Mesenchymal stem cell (in vitro differentiated cells and primary cell): Measurements from ENCODE around the gene CCDC198.

Source experiments
- DNase-seq: peaks from one replicate; pipeline ENCODE4 v3.0.0-alpha.2; 2013
- H2AFZ ChIP-seq: one replicate; pipeline ENCODE4 v1.6.1; 2013; ENCODE audit warnings: low read depth, mild to moderate bottlenecking, control low read depth, inconsistent platforms, low read length, moderate library complexity
- H2AK5ac ChIP-seq: 2 replicates; pipeline ENCODE4 v1.6.1; 2013; ENCODE audit warnings: low read length, moderate library complexity, mild to moderate bottlenecking, inconsistent platforms; ENCODE audit not compliant: severe bottlenecking
- H2BK120ac ChIP-seq: one replicate; pipeline ENCODE4 v1.6.1; 2013; ENCODE audit warnings: low read depth, mild to moderate bottlenecking, inconsistent platforms, low read length, moderate library complexity
- H2BK12ac ChIP-seq, 2 experiments: one replicate each; pipeline ENCODE4 v1.6.1; 2013; ENCODE audit warnings: inconsistent platforms in 2 of 2, low read length in 2 of 2, mild to moderate bottlenecking in 2 of 2, moderate library complexity in 2 of 2, control low read depth in 1 of 2
- H2BK15ac ChIP-seq: one replicate; pipeline ENCODE4 v1.6.1; 2013; ENCODE audit warnings: mild to moderate bottlenecking, low read depth, inconsistent platforms; ENCODE audit not compliant: poor library complexity, severe bottlenecking
- H2BK5ac ChIP-seq: 2 replicates; pipeline ENCODE4 v1.6.1; 2013; ENCODE audit warnings: low read depth, mild to moderate bottlenecking, low read length, control low read depth, inconsistent platforms; ENCODE audit not compliant: poor library complexity, severe bottlenecking
- H3K14ac ChIP-seq, 2 experiments: one replicate each; pipeline ENCODE4 v1.6.1; 2013; ENCODE audit warnings: inconsistent platforms in 2 of 2, low read length in 2 of 2, control low read depth in 1 of 2, mild to moderate bottlenecking in 1 of 2, moderate library complexity in 1 of 2
- H3K18ac ChIP-seq, 2 experiments: one replicate each; pipeline ENCODE4 v1.6.1; 2013; ENCODE audit warnings: inconsistent platforms in 2 of 2, low read length in 2 of 2, control low read depth in 1 of 2, low read depth in 1 of 2, mild to moderate bottlenecking in 1 of 2
- H3K23ac ChIP-seq, 2 experiments: one replicate each; pipeline ENCODE4 v1.6.1; 2013; ENCODE audit warnings: inconsistent platforms in 2 of 2, low read length in 2 of 2, mild to moderate bottlenecking in 2 of 2, moderate library complexity in 2 of 2, control low read depth in 1 of 2
- H3K27ac ChIP-seq: 2 replicates; pipeline ENCODE4 v1.5.1; 2013; ENCODE audit warnings: mild to moderate bottlenecking, moderate library complexity, low read length, control low read depth, inconsistent platforms; ENCODE audit not compliant: poor library complexity, severe bottlenecking
- H3K27me3 ChIP-seq, 2 experiments: 2 replicates each; pipeline versions ENCODE4 v1.6.1 to v1.7.0; 2013; ENCODE audit warnings: low read length in 2 of 2, mild to moderate bottlenecking in 2 of 2, moderate library complexity in 2 of 2, control low read depth in 1 of 2, inconsistent platforms in 1 of 2; ENCODE audit not compliant: control insufficient read depth in 1 of 2, insufficient read depth in 1 of 2
- H3K36me3 ChIP-seq, 2 experiments: 2 replicates each; pipeline versions ENCODE4 v1.6.1 to v1.7.0; 2013; ENCODE audit warnings: low read length in 2 of 2, control low read depth in 1 of 2, inconsistent platforms in 1 of 2, low read depth in 1 of 2, mild to moderate bottlenecking in 1 of 2; ENCODE audit not compliant: insufficient read depth in 2 of 2, control insufficient read depth in 1 of 2
- H3K4ac ChIP-seq, 2 experiments: one replicate each; pipeline ENCODE4 v1.6.1; 2013; ENCODE audit warnings: inconsistent platforms in 2 of 2, low read length in 2 of 2, mild to moderate bottlenecking in 2 of 2, moderate library complexity in 2 of 2, control low read depth in 1 of 2, low read depth in 1 of 2
- H3K4me1 ChIP-seq: 2 replicates; pipeline ENCODE4 v1.6.1; 2013; ENCODE audit warnings: low read depth, low read length, control low read depth; ENCODE audit not compliant: control insufficient read depth, insufficient read depth
- H3K4me2 ChIP-seq: 2 replicates; pipeline ENCODE4 v1.6.1; 2013; ENCODE audit warnings: low read length, mild to moderate bottlenecking, inconsistent platforms; ENCODE audit not compliant: poor library complexity, severe bottlenecking
- H3K4me3 ChIP-seq, 2 experiments: 2 replicates each; pipeline versions ENCODE4 v1.5.1 to v1.7.0; 2013; ENCODE audit warnings: low read length in 2 of 2, mild to moderate bottlenecking in 2 of 2, control low read depth in 1 of 2, low read depth in 1 of 2; ENCODE audit not compliant: insufficient read depth in 1 of 2
- H3K79me1 ChIP-seq: replicated peaks from 2 replicates; pipeline ENCODE4 v1.6.1; 2013; ENCODE audit warnings: mild to moderate bottlenecking, control low read depth, low read length, inconsistent platforms; ENCODE audit not compliant: poor library complexity, severe bottlenecking
- H3K9ac ChIP-seq: 2 replicates; pipeline ENCODE4 v1.7.0; 2013; ENCODE audit warnings: mild to moderate bottlenecking, low read length, moderate library complexity
- H3K9me3 ChIP-seq: 2 replicates; pipeline ENCODE4 v1.7.0; 2013; ENCODE audit warnings: mild to moderate bottlenecking, low read length; ENCODE audit not compliant: control insufficient read depth
- H4K8ac ChIP-seq: one replicate; pipeline ENCODE4 v1.6.1; 2013; ENCODE audit warnings: inconsistent platforms, mild to moderate bottlenecking, low read length, moderate library complexity
- H4K91ac ChIP-seq: one replicate; pipeline ENCODE4 v1.6.1; 2013; ENCODE audit warnings: mild to moderate bottlenecking, low read length, inconsistent platforms
- WGBS: methylation state at CpG from one replicate; pipeline ENCODE4 v1.1.7; 2013; ENCODE audit warnings: mixed read lengths; 5-methylcytosine and 5-hydroxymethylcytosine counted together

Gene CCDC198

GRCh38 chr14:57485635-57486034 is 8.0 kb downstream of the CCDC198 start:
- H3K4me2 ChIP-seq, result no peak overlapping the region
- no peaks in the 10 kb centered on the region for H3K4me1 ChIP-seq
- no peaks in the 10 kb centered on the region for H3K9me3 ChIP-seq
- no peak overlapping the region for H4K8ac ChIP-seq
- no peak overlapping the region for H3K4ac ChIP-seq
- H3K27me3 ChIP-seq, result peaks cover 0 to 6% of the 10 kb centered on the region in 2 experiments
- no peak overlapping the region for H2BK120ac ChIP-seq
- H3K23ac ChIP-seq, result no peak overlapping the region
- H2AFZ ChIP-seq, result no peak overlapping the region
- H2BK5ac ChIP-seq, result no peak overlapping the region
- H2BK12ac ChIP-seq, result no peak overlapping the region
- no peak overlapping the region for H3K9ac ChIP-seq
- H4K91ac ChIP-seq, result no peak overlapping the region
- peak overlapping the region; percentile 96 for H2AK5ac ChIP-seq
- H2BK15ac ChIP-seq, result no peak overlapping the region
- no peak overlapping the region for H3K14ac ChIP-seq
- no peak overlapping the region for H3K18ac ChIP-seq
- no peak for DNase-seq
- peaks cover 26% of the 10 kb centered on the region for H3K79me1 ChIP-seq
- H3K36me3 ChIP-seq, result peaks cover 0 to 10% of the 10 kb centered on the region in 2 experiments
- H3K4me3 ChIP-seq, result no peak overlapping the region
- no peak overlapping the region for H3K27ac ChIP-seq

GRCh38 chr14:57482120-57482519 is 11.5 kb downstream of the CCDC198 start:
- Histone ChIP-seq H3K4me2 (no peak overlapping the region), H3K4ac (no peak overlapping the region), H3K18ac (no peak overlapping the region), H4K8ac (no peak overlapping the region), H2BK12ac (no peak overlapping the region), H2BK5ac (no peak overlapping the region), H3K4me1 (peaks cover 7% of the 10 kb centered on the region), H2AFZ (no peak overlapping the region), H3K14ac (no peak overlapping the region), H3K27me3 (peaks cover 0 to 6% of the 10 kb centered on the region in 2 experiments), H3K36me3 (peaks cover 0 to 15% of the 10 kb centered on the region in 2 experiments), H2BK15ac (no peak overlapping the region), H2BK120ac (no peak overlapping the region), H3K9me3 (no peaks in the 10 kb centered on the region), H4K91ac (no peak overlapping the region), H3K9ac (no peak overlapping the region), H3K4me3 (no peak overlapping the region), H3K27ac (no peak overlapping the region), H2AK5ac (peak overlapping the region; percentile 30), H3K23ac (no peak overlapping the region), H3K79me1 (peaks cover 24% of the 10 kb centered on the region)
- WGBS, result 72% methylated on average over 3 of the region's 3 CpGs
- DNase-seq, result no peak

- peak overlapping the region; percentile 77 for H2BK5ac ChIP-seq
- H3K4me2 ChIP-seq, result no peak overlapping the region
- H3K4ac ChIP-seq, result no peak overlapping the region
- no peak overlapping the region for H2BK15ac ChIP-seq
- no peak overlapping the region for H3K18ac ChIP-seq
- no peak overlapping the region for H4K91ac ChIP-seq
- peaks cover 7% of the 10 kb centered on the region for H3K4me1 ChIP-seq
- H3K23ac ChIP-seq, result no peak overlapping the region
- peaks cover 17% of the 10 kb centered on the region for H3K79me1 ChIP-seq
- no peak overlapping the region for H4K8ac ChIP-seq
- DNase-seq, result peak; percentile 43
- no peak overlapping the region for H2AFZ ChIP-seq
- H3K27me3 ChIP-seq, result no peaks in the 10 kb centered on the region
- peak overlapping the region; percentile 88 for H3K27ac ChIP-seq
- no peak overlapping the region for H2BK120ac ChIP-seq
- H3K14ac ChIP-seq, result no peak overlapping the region
- H3K36me3 ChIP-seq, result peaks cover 0 to 15% of the 10 kb centered on the region in 2 experiments
- H3K9ac ChIP-seq, result peak overlapping the region; percentile 59
- H3K4me3 ChIP-seq, result peak overlapping the region in 1 of 2 experiments; percentile 1
- no peak overlapping the region for H2BK12ac ChIP-seq
- no peaks in the 10 kb centered on the region for H3K9me3 ChIP-seq
- H2AK5ac ChIP-seq, result no peak overlapping the region
- WGBS, result 71% methylated on average over 1 of the region's 1 CpG
These were observed 13.6 kb downstream of the CCDC198 start for GRCh38 chr14:57480051-57480450.

GRCh38 chr14:57479197-57479596 is 14.5 kb downstream of the CCDC198 start:
- Histone ChIP-seq H3K27me3 (no peaks in the 10 kb centered on the region), H3K9me3 (no peaks in the 10 kb centered on the region), H3K27ac (peak overlapping the region; percentile 88), H3K4ac (no peak overlapping the region), H3K4me1 (peaks cover 7% of the 10 kb centered on the region), H4K91ac (no peak overlapping the region), H2AFZ (no peak overlapping the region), H3K23ac (no peak overlapping the region), H3K4me3 (no peak overlapping the region), H3K18ac (no peak overlapping the region), H2BK12ac (no peak overlapping the region), H3K36me3 (peaks cover 0 to 15% of the 10 kb centered on the region in 2 experiments), H3K9ac (no peak overlapping the region), H3K79me1 (peaks cover 10% of the 10 kb centered on the region), H3K14ac (no peak overlapping the region), H2BK5ac (peak overlapping the region; percentile 3), H2BK15ac (no peak overlapping the region), H4K8ac (no peak overlapping the region), H2BK120ac (no peak overlapping the region), H2AK5ac (peak overlapping the region; percentile 85), H3K4me2 (no peak overlapping the region)
- DNase-seq, result no peak
- 51% methylated on average over 1 of the region's 1 CpG for WGBS
